ENCODE measurements around the gene EML6.

EML6 gene

DNA sequence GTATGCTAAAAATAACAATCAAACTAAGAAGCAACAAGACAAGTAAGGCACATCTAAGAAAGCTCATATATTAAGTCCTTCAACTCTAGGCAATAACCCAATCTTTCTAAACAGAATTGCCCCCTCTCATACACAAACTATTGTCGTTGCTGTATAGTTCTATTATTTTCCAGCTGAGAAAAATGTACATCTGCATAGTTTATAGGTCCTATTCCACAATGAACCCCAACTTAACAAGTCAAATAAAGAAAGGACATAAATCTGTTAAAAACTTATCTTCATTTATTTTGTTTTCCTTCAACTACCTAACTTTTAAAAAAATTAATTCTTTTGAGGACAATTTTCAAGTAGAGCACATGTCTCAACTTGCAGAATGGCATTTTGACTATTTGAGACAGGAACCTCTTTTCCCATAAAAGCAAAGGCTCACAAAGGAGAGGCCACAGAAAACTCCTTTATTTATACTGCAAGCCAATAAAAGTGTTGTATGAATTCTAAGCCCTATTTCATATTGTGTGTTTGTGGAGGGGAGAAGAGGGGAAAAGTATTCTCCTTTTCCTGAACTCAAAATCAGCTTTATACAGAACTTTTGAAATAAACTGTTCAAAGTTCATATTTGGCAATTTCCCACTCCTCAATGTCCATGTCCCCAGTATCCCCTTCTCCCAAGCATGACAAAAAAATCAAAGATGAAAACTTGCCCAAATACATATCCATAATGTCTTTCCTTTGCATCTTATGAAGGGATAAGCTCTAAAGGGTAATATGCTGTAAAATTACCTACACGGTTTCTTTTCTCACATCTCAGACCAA lies 289.4 kb downstream of the EML6 start:
- no peak for DNase-seq

DNA sequence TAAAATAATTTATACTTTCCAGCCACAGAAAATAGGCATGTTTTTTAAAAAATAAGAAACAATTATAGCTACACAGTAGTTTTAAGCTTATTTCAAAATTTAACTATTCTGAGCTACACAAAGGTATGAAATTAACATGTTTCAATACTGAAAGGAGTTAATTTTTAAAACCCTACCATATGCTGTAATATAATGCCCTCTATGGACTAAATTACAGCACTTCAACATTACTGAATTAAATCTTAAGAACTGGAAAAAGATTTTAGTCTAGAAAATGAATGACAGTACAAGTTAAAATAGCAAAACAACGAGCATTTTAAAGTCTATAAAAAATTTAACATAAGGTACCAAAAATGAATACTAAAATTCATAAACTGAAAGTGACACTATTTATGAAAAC lies 290.5 kb downstream of the EML6 start:
- peak; percentile 10 to 42 for DNase-seq

DNA sequence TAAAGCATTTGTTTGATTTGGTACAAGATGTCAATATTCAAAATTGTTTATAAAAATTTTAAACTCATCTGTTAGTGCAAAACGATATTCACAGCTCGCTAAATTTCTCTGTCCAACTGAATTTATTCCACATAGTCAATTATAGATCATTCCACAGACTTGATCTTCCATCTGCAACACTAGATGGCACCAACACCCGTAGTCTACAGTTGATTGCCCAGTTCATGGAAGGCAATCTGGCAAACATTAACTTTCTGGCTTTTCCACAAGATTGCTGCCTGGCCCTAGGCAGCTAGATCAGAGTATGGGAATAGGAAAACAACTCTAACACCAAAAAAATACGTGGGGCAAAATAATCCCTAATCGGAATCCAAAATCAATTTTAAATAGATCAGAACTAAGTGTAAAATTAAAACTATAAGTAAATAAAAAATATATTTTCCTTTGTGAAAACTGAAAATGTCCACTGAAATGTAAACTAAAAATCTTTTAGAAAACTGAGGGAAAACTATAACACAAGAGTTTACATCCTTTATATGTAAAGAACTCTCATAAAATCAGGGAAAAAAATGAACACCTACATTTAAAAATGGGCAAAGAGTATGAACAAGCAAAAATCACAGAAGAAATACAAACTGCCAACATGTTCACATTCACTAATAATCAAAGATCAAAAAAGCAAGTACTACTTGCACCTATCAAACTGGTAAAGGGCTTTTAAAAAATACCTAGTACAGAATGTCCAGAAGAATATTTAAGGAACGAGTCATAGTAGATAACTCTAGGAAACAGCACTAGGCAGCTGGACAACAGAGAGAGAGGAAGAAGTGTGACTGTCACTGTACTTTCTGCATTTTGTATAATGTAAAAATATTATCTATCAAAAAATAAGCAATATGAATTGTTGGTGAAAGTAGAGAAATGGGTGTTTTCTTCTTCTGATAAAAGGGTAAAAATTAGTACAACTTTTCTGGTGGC lies 291.8 kb downstream of the EML6 start:
- peak; percentile 46 to 65 for DNase-seq

DNA sequence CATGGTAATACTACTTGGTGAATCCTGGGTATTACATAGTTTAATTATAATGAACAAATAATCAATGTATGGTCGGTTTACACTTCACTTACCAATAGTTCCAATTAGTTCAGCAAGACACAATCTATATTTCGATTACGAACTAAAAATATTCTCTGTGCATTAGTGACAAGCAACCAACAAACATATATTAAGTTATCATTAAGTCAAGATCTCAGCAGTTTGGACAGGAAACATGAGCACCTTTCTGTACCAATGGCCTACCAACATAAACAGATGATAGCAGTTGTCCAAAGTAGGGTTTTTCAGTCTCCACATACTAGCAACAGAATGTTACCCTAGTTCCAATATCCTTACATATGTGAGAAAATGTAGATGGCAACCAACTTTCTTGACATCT lies 294.0 kb downstream of the EML6 start:
- no peak for DNase-seq

DNA sequence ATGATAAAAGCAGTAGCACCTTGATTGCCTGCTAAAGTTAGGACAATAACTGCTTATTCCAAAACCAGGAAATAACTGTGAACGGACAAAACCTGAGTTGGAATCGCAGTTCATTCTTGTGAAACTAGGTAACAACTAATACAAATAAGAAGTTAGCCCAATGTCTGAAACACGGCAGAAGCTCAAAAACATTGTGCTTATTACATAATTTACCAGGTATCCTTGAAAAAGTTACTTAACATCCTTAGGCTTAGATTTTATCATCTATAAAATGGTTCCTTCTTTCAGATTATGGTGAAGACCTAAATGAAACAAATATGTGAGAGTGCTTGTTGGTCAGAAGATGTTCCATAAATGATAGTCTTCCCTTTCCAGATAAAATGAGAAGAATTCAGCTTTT lies 294.4 kb downstream of the EML6 start:
- no peak for DNase-seq

DNA sequence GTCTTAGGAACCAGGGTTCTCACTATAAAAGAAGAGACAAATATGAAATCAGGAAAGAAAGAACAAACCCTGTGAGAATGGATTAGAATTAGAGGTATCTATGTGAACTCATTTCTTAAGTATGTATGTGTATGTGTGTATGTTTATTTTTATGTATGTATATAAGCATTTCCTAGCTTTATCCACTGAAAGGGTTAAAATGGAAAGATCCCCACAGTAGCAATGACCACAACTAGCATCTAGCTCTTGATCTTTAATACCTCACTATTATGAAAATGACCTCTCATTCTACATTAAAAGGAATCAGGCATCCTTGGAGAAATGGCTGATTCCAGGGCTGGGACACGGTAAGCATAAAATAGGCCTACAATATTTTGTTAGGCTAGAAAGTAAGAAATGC lies 295.2 kb downstream of the EML6 start:
- no peak for DNase-seq

DNA sequence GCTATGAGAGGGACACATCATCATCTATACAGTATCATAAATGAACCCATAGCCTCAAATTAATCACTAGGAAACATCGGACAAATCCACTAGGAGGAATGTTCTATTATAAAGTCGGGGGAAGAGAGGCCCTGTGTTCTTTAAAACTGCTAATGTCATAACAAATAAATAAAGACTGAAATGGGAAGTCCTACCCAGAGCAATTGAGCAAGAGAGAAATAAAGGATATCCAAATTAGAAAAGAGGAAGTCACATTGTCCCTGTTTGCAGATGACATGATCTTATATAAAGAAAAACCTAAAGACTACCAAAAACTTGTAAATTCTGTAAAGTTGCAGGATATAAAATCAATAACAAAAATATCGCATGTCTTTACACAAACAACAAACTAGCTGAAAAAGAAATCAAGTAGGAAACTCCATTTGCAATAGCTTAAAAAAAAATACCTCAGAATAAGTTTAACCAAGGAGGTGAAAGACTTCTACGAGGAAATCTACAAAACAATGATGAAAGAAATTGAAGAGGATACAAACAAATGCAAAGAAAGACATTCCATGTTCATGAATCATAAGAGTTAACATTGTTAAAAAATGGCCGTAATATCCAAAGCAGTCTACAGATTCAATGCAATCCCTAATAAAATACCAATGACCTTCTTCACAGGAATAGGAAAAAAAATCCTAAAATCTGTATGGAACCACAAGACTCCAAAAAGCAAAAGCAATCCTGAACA lies 296.2 kb downstream of the EML6 start:
- peak; percentile 88 to 93 for DNase-seq
